Effector CD8-positive, alpha-beta T cell (primary cell): ENCODE data around the gene CABP1.

ENCODE experiments used
- DNase-seq: peaks from one replicate; lab custom pipeline; 2025; lab: John Stamatoyannopoulos, UW

CABP1 gene

GRCh38 chr12:120692524-120693033 is 52.2 kb downstream of the CABP1 start:
- no peak for DNase-seq

- DNase-seq = no peak
Measured at GRCh38 chr12:120693848-120694247, 53.4 kb downstream of the CABP1 start.

DNA sequence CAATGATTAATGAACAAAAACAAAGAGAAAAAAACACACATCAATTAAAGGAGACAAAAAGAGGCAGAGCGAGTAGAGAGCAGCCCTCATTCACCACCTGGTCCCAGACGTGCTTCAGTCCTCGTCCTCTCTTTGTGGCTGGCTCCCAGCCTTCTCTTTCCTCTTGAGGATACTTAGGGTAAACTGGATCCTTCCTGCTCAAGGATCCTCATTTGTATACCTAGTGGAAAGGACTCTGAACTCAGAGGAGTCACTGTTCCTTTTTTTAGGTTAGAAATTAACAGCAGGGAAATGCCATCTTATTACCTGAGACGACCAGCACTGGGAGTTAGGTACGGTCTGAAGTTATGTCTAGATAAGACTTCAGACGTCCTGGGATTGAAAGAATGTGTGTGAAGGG is 56.2 kb downstream of the CABP1 start:
- DNase-seq = no peak

- no peak for DNase-seq
Measured at GRCh38 chr12:120697344-120697743, 56.9 kb downstream of the CABP1 start.

DNA sequence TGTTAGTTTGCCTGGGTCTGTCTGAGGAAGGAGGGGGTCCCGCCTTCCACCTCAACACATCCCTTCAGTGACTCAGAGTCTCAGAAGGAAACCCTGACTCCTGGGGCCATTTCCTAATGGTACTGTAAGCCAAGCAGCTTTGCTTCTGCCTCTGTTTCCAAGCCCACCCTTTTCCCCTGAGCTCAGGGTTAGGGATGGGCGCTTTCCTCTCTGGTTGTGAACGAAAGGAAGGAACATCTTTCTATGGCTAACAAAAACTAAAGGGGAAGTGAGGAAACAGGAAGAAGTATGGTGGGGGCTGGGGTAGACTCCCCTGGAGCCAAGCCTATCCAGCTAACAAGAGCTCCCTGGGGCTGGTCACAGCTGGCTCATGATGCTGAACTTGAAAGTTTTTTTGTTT is 58.2 kb downstream of the CABP1 start:
- DNase-seq = no peak

- no peak for DNase-seq
Measured at GRCh38 chr12:120699553-120699952, 59.1 kb downstream of the CABP1 start.

DNA sequence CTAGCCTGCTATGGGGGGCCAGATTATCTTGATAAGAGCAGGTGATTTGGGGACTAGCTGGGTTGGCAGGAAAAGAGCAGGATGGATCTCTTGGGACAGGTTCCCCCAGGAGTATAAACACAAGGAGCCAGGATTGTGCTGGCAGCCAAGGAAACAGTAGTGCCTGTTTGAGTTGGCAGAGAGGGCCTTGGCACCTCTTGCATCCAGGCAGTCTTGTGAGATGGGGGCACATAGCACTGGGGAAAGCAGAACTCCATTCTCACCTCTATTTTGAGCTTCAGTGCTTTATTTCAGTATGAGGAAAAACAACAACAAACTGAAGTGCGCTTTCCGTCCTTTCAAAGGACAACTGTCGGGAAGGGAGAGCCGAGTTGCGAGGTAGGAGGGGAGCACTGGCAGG is 60.5 kb downstream of the CABP1 start:
- DNase-seq = no peak

DNA sequence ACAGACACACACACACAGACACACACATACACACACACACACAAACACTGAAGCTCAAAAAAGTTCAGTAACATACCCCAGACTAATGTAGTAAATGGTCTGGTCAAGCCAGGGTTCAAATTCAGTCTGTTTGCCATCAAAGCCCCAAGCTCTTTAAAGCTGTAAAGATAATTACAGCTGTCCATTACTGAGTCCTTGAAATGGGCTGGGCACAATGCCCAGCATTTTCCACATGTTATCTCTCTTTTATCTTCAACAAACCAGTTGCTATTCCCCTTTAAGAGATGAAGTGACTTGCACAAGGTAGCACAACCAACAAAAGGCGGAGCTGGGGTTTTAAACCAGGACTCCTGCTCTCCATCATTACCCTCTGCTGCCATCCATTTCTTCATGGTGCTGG is 62.2 kb downstream of the CABP1 start:
- DNase-seq = no peak

DNA sequence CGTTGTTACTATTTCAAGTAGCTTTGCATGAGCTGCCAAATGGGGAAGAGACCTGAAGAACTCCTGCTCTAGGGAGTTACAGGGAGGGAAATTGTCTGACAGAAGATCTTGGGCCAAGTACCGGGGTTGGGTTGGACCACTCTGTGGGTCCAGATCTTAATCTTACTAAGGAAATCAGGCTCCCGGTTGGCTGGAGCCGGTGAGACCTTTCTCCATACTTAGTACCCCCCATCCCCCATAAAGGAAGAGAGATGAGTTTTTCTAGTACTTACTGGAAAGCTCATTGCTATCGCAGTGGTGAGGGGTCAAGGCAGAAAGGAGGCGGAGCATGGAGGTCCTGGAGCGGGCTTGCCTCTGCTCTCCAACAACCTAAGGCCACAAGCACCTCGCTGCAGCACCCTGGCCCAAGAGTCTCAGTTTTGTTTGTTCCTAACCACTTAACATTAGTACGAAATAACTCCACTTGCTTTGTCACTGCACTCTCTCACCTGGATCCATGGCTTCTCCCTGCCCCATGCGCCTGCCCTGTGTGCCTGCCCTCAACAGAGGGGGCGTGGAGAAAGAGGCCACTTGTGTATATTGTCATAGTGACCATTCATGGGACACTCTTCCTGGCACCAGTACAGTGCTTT is 63.0 kb downstream of the CABP1 start:
- no peak for DNase-seq

DNA sequence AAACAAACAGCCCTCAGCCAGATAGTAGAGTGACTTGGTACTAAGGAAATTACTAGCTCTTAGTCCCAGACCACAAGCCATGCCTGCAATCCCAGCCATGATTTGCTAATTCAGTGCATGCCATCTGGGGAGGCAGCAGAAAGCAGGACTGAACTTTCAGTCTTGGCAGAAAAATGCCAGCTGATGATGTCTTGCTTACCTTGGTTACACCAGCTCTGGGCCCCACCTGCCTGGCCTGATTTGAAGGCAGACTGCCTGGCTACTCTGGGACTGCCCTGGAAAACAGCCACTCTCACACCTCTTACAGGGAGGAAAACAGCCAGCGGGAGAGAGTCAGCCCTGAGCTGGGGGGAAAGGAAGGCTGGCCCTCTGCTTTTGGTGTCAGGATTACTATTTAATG is 65.2 kb downstream of the CABP1 start:
- no peak for DNase-seq

GRCh38 chr12:120706029-120706428 is 65.6 kb downstream of the CABP1 start:
- DNase-seq = no peak

- DNase-seq = no peak
Measured at GRCh38 chr12:120708651-120709050, 68.2 kb downstream of the CABP1 start.

- peak; percentile 67 for DNase-seq
Measured at GRCh38 chr12:120710031-120710804, 69.8 kb downstream of the CABP1 start, which contains the start of gene UNC119B. TSS of gene UNC119B (plus strand) at chr12:120710458. CDS start at chr12:120710475, 17 bp downstream.

- DNase-seq = no peak
Measured at GRCh38 chr12:120710805-120711296, 70.4 kb downstream of the CABP1 start.

DNA sequence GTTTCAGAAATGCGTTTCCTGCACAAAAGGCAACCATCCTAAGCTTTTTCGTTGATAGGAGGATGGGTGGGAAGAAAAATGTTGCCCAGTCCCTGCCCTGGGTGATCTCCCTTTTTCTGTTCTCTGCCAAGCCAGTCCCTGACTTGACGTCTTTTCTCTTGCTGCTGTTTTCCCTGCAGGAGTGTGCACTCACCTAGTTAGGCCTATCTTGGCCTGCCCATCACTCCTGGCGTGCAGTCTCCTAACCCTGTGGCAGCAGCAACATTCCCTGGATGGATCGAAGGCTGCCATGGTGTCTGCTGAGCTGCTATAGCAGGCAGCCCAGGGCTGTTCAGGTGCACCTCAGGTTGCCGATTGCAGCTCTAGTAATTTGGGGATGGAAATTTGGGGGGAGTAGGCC is 71.0 kb downstream of the CABP1 start:
- no peak for DNase-seq

GRCh38 chr12:120712610-120713009 is 72.2 kb downstream of the CABP1 start:
- no peak for DNase-seq

DNA sequence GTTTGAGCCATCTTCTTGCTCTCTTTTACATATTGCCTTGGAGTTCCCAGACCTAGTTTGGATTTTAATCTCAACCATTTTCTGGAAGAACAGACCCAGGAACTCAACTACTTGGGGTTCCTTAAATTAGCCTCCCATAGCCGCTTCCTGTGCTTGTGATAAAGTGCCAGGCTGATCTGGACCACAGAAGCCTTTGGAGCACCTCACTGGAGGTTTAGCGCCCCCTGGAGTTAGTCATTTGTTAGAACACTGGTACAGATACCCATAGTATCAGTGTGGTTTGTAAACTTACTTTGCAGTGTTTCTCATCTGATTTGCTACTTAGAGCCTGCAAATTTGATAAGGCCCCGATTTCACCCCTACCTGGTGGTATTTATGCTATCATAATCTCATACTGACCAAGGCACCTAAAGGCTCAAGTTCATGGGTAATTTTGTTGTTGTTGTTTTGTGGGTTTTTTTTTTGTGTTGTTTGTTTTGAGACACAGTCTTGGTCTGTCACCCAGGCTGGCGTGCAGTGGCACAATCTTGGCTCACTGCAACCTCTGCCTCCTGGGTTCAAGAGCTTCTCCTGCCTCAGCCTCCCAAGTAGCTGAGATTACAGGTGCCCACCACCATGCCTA is 73.5 kb downstream of the CABP1 start:
- DNase-seq = peak; percentile 54
